Loucy (cell line): ENCODE data around the gene CFAP251.

Experiments
- EZH2phosphoT487 ChIP-seq: fragments of 200-600 bp; IDR thresholded peaks from 2 replicates; pipeline ENCODE4 v1.6.1; 2018; ENCODE audit warnings: antibody characterized with exemption, mild to moderate bottlenecking, moderate library complexity, borderline replicate concordance
- TF ChIP-seq, protein P1 (sequence below): fragments of 200-600 bp; sonication (generic); conservative IDR thresholded peaks from 2 replicates; pipeline ENCODE4 v1.5.1; 2014; ENCODE audit warnings: mild to moderate bottlenecking, antibody characterized with exemption, low read length

DNA sequence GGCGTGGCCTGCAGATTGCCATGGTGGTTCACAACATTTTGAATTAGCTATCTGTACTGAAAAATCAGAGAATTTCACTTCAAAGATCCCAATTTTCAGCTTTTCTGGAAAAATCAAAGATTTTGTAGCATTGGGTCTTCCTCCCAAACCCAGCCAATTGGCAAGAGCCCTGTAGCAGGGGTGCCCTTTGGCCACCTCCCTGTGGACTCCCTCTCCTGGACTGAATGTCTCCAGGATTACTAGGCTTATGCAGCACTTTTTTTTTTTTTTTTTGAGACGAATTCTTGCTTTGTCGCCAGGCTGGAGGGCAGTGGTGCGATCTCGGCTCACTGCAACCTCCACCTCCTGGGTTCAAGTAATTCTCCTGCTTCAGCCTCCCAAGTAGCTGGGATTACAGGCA lies 20.1 kb upstream of the CFAP251 start:
- TF ChIP-seq, protein P1, sequence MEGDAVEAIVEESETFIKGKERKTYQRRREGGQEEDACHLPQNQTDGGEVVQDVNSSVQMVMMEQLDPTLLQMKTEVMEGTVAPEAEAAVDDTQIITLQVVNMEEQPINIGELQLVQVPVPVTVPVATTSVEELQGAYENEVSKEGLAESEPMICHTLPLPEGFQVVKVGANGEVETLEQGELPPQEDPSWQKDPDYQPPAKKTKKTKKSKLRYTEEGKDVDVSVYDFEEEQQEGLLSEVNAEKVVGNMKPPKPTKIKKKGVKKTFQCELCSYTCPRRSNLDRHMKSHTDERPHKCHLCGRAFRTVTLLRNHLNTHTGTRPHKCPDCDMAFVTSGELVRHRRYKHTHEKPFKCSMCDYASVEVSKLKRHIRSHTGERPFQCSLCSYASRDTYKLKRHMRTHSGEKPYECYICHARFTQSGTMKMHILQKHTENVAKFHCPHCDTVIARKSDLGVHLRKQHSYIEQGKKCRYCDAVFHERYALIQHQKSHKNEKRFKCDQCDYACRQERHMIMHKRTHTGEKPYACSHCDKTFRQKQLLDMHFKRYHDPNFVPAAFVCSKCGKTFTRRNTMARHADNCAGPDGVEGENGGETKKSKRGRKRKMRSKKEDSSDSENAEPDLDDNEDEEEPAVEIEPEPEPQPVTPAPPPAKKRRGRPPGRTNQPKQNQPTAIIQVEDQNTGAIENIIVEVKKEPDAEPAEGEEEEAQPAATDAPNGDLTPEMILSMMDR: no peak
- no peak for TF ChIP-seq EZH2phosphoT487
